Bronchial epithelial cell (primary cell): ENCODE data around the gene STMN3. TPM values are rescaled to one million over a fixed set of nuclear protein-coding genes. Genes with fewer than 3 reads are reported as not detected.
"Not testable (repeated sequence)": the region's sequence is repeated elsewhere in the genome, so short reads cannot be mapped to it uniquely, and the experiment has no call there.

Experiments
- DNase-seq: peaks from one replicate; pipeline ENCODE4 v3.0.0-alpha.2; 2010; ENCODE audit warnings: low read depth
- FAIRE-seq: peaks from 2 replicates; lab custom pipeline; 2011; peaks lifted over from hg19 to GRCh38; lab: Jason Lieb, UNC
- H3K27me3 ChIP-seq: 2 replicates; pipeline ENCODE4 v1.5.1; 2011; ENCODE audit warnings: low read length; ENCODE audit not compliant: control insufficient read depth, insufficient read depth
- H3K36me3 ChIP-seq: 2 replicates; pipeline ENCODE4 v1.5.1; 2011; ENCODE audit warnings: low read length; ENCODE audit not compliant: control insufficient read depth, insufficient read depth
- H3K4me3 ChIP-seq: 2 replicates; pipeline ENCODE4 v1.5.1; 2011; ENCODE audit warnings: mild to moderate bottlenecking, low read depth, low read length, control low read depth
- total RNA-seq: library from RNA; depleted of rRNA; stranded (reverse); fragments of >200 nt; gene quantifications from 2 replicates; pipeline ENCODE4 v1.2.1, GENCODE V29; 2014
- TF ChIP-seq, protein P1 (sequence below): IDR thresholded peaks from 2 replicates; pipeline ENCODE4 v1.5.1; 2011; ENCODE audit warnings: mild to moderate bottlenecking, moderate library complexity, low read length, control low read depth, inconsistent platforms; ENCODE audit not compliant: insufficient read depth, severe bottlenecking

Gene STMN3
- total RNA-seq, 1 donor from 2014 or later = not detected

DNA sequence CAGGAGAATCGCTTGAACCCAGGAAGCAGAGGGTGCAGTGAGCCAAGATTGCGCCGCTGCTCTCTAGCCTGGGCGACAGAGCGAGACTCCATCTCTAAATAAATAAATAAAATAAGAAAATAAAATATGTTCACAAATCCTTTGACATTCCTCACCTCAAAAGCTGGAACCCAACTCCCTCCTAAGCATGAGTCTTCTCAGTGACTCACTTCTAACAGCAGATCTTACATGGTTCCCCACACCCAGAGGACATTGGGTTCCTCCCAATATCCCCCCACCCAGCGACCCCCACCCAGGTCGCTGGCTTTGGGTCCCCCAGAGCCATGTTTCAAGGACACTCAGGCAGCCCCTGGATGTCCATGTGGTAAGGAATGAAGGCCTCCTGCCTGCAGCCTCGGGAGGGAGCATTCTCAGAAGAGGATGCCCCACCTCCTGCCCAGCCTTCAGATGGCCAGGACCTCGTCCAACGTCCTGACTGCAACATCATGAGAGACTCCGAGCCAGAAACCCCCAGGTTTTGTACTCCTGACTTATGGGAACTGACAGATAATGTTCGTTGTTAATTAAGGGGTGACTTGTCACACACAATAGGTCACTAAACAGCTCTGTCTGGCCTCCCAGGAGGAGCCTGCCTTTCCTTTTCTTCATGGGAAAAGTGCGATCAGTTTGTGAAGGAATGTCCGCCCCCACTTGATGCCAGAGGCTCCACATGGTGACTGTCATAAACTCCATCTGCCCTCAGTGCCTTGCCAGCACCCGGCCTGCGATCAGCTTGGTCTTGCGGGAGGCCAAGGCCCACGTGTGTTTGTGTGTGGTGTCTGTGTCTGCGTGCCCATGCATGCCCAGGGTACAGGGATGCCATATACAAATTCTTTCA, 16.2 kb downstream of the STMN3 start:
- TF ChIP-seq, protein P1, sequence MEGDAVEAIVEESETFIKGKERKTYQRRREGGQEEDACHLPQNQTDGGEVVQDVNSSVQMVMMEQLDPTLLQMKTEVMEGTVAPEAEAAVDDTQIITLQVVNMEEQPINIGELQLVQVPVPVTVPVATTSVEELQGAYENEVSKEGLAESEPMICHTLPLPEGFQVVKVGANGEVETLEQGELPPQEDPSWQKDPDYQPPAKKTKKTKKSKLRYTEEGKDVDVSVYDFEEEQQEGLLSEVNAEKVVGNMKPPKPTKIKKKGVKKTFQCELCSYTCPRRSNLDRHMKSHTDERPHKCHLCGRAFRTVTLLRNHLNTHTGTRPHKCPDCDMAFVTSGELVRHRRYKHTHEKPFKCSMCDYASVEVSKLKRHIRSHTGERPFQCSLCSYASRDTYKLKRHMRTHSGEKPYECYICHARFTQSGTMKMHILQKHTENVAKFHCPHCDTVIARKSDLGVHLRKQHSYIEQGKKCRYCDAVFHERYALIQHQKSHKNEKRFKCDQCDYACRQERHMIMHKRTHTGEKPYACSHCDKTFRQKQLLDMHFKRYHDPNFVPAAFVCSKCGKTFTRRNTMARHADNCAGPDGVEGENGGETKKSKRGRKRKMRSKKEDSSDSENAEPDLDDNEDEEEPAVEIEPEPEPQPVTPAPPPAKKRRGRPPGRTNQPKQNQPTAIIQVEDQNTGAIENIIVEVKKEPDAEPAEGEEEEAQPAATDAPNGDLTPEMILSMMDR = no peak
- DNase-seq = peak; percentile 15
- no peaks in the 10 kb centered on the region for H3K36me3 ChIP-seq
- FAIRE-seq = no peak
- H3K27me3 ChIP-seq = no peaks in the 10 kb centered on the region
- no peak overlapping the region for H3K4me3 ChIP-seq

DNA sequence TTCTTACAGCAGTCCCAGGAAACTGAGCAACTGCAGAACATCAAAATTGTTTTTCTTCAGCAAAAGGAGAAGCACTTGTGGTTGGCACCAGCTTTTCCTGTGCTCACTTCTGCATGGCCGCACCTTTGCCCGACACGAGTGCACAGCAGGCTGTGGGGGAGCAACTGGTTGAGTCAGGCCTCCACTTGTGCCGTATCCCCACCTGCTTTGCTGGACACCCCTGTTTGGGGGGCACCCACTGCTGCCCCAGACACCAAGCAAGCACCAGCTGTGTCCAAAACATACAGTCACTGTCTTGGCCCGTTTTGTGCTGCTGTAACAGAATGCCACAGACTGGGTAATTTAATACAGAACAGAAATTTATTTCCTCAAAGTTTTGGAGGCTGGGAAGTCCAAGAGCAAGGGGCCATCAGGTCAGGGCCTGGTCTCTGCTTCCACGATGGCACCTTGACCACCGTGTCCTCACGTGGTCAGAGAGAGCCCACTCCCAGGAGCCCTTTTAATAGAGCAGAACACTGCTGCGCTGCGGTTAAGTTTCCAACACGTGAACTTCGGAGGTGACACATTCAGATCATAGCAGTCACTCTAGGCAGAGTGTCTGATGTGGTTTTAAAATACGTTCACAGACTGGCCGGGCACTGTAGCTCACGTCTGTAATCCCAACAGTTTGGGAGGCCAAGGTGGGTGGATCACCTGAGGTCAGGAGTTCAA, 17.6 kb downstream of the STMN3 start:
- H3K4me3 ChIP-seq = no peak overlapping the region
- no peaks in the 10 kb centered on the region for H3K27me3 ChIP-seq
- TF ChIP-seq, protein P1 = no peak
- H3K36me3 ChIP-seq = no peaks in the 10 kb centered on the region
- FAIRE-seq (no peak), DNase-seq (no peak)

DNA sequence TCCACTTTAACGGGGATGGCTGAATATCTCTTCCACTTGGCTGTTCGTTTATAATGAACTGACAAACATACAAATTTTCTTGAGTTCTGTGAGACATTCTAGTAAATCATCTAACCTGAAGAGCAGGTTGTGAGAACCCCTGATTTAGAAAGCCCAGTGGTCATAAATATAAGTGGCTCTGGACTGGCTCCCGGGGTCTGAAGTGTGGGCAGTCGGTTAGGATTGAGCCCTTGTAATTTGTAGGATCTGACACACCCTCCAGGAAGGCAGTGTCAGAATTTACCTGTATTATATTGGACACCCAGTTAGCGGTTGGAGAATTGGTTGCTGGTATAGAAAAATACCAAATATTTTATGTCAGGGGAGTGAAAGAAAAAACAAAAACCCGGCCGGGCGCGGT, 19.5 kb downstream of the STMN3 start:
- TF ChIP-seq, protein P1 = no peak
- Histone ChIP-seq H3K27me3 (no peaks in the 10 kb centered on the region), H3K36me3 (peaks cover 1% of the 10 kb centered on the region), H3K4me3 (no peak overlapping the region)
- DNase-seq (no peak), FAIRE-seq (no peak)

DNA sequence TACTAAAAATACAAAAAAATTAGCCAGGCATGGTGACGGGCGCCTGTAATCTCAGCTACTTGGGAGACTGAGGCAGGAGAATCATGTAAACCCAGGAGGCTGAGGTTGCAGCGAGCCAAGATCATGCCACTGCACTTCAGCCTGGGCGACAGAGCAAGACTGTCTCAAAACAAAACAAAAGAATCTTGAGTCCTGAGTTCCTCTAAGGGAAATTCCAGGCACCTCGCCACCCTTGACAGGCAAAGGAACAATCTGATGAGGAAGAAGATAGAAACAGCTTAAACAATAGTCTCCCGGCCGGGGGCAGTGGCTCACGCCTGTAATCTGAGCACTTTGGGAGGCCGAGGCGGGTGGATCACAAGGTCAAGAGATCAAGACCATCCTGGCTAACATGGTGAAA, 21.8 kb downstream of the STMN3 start:
- DNase-seq, H3K27me3 ChIP-seq, FAIRE-seq, H3K36me3 ChIP-seq, H3K4me3 ChIP-seq: not testable (repeated sequence)

DNA sequence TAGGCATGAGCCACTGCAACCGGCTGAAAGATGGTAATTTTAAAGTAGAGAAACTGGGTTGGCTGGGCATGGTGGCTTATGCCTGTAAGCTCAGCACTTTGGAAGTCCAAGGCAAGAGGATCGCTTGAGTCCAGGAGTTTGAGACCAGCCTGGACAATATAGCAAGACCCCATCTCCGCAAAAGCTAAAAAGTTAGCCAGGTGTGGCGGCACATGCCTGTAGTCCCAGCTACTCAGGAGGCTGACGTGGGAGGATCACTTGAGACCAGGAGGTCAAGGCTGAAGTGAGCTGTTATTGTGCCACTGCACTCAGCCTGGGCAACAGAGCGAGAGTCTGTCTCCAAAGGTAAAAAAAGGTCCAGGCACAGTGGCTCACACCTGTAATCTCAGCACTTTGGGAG, 22.3 kb downstream of the STMN3 start:
- not testable (repeated sequence) for H3K27me3 ChIP-seq, H3K4me3 ChIP-seq, DNase-seq, H3K36me3 ChIP-seq, FAIRE-seq

DNA sequence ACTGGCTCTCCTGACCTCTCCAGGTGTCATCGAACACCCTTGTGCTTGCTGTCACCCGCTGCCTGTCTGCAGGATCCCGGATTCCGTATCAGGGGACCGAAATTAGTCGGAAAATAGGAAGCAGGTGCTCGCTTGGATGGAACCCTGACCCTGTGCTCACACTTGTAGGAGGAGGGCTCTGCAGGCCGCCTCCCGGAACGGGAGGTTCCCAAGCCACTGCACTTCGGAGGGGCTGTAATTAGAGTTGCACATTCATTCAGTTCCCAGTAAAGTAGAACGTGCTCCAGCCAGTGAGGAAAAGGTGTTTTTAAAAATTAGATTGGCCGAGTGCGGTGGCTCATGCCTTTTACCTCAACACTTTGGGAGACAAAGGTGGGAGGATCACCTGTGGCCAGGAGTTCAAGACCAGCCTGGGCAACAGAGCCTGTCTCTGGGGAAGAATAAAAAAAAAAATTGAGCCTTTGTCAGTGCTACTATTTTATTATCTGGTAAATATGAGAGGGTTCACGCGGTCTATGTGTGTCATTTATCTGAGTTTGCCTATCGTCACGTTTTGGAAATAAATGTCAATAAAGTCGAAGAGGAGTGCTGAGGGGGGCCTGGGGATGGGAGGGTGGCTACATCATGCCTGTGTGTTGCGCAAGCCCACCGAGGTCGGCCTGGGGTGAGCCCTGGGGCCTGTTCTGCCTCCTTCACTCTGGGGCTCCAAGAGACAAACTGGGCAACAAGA, 24.8 kb downstream of the STMN3 start:
- TF ChIP-seq, protein P1 = no peak
- Histone ChIP-seq H3K4me3 (peak overlapping the region; percentile 96), H3K27me3 (no peaks in the 10 kb centered on the region), H3K36me3 (peaks cover 3% of the 10 kb centered on the region)
- DNase-seq = peak; percentile 56
- no peak for FAIRE-seq
